ENCODE results near the gene ANKRD40.
A peak's percentile ranks its signal among the peaks of the same experiment; 100 is the strongest.
"Not testable (repeated sequence)": the region's sequence is repeated elsewhere in the genome, so short reads cannot be mapped to it uniquely, and the experiment has no call there.

Gene ANKRD40

GRCh38 chr17:50707289-50708049 is at the start of gene ANKRD40:
ANKRD40 (minus strand) TSS chr17:50707914; CDS start chr17:50707654, 260 bp downstream.
- peak; percentile 93 for DNase-seq

GRCh38 chr17:50754521-50754920 is 46.8 kb upstream of the ANKRD40 start:
- no peak for DNase-seq

GRCh38 chr17:50749245-50749644 is 41.5 kb upstream of the ANKRD40 start:
- DNase-seq, result no peak

GRCh38 chr17:50745631-50746030 is 37.9 kb upstream of the ANKRD40 start:
- no peak for DNase-seq

- no peak for DNase-seq
These were observed 31.4 kb upstream of the ANKRD40 start for GRCh38 chr17:50739098-50739497.

GRCh38 chr17:50737118-50737698 is 29.5 kb upstream of the ANKRD40 start:
- DNase-seq, result no peak

GRCh38 chr17:50735287-50735686 is 27.6 kb upstream of the ANKRD40 start:
- DNase-seq, result no peak

- no peak for DNase-seq
These were observed 24.1 kb upstream of the ANKRD40 start for GRCh38 chr17:50731575-50732460.

- DNase-seq, result no peak
These were observed 21.4 kb upstream of the ANKRD40 start for GRCh38 chr17:50728881-50729765.

GRCh38 chr17:50728112-50728429 is 20.4 kb upstream of the ANKRD40 start:
- DNase-seq, result no peak

GRCh38 chr17:50725769-50726655 is 18.3 kb upstream of the ANKRD40 start:
- no peak for DNase-seq

GRCh38 chr17:50724622-50725021 is 16.9 kb upstream of the ANKRD40 start:
- DNase-seq, result not testable (repeated sequence)

GRCh38 chr17:50722746-50723145 is 15.0 kb upstream of the ANKRD40 start:
- no peak for DNase-seq

GRCh38 chr17:50721194-50722010 is 13.7 kb upstream of the ANKRD40 start:
- no peak for DNase-seq

GRCh38 chr17:50719924-50720794 is 12.4 kb upstream of the ANKRD40 start:
- no peak for DNase-seq

GRCh38 chr17:50719144-50719923 is 11.6 kb upstream of the ANKRD40 start, which contains the start of gene LUC7L3:
LUC7L3 (plus strand) TSS chr17:50719603; CDS start chr17:50719733, 130 bp downstream.
- peak; percentile 95 for DNase-seq

- no peak for DNase-seq
These were observed 7.8 kb upstream of the ANKRD40 start for GRCh38 chr17:50715471-50715870.

GRCh38 chr17:50712641-50713040 is 4.9 kb upstream of the ANKRD40 start:
- no peak for DNase-seq

GRCh38 chr17:50710650-50711049 is 2.9 kb upstream of the ANKRD40 start:
- DNase-seq, result no peak

Measured in activated naive CD4-positive, alpha-beta T cell treated with Interleukin-2 at 50 U/mL for 16 hours (primary cell).